SW 1271 (cell line): ENCODE data around the gene HOXA3.

Source experiments
- DNase-seq, 2 experiments: peaks; one replicate each; lab custom pipeline; 2025; lab: John Stamatoyannopoulos, UW

The HOXA3 gene

DNA sequence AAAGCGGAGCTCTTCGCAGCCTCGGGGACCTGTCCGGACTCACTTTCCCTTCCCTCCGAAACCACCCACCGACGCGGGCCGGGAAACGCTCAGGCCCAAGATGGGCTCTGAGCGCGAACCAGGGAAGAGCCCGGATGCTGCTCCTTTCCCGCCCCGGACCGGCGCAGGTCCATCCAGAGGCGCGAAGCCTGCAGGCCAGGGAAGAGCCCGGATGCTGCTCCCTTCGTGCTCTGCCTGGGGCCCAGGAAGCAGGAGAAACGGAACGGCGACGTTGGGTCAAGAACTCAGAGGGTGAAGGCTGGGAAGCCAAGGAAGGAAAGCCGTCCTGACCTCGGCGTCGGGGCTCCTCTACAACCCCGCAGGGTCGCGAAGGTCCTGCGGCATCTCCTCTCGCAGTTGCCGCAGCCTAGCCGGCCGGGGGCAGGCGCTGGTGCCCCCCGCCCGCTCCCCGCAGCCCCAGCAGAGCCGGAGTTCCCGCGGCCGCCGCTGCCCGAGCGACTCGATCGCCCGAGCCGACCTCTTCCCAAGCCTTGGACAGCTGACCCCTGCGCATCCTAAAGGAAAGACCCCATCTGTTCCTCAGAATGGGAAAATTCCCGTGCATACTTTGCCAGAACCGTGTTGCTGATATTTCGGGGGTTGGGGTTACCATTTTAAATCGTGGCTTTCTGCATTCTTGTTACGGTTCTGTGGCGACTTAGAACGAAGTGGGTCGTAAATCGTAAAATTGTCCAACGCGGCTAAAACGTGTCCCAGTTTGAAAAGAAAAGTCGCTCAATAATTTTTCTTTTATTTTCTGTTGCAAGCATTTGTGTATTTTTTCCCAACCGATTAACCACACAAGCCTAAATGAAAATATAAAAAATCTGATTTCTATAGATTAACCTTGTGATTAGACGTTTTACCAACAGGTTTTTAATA is 64.1 kb downstream of the HOXA3 start:
- no peak for DNase-seq

DNA sequence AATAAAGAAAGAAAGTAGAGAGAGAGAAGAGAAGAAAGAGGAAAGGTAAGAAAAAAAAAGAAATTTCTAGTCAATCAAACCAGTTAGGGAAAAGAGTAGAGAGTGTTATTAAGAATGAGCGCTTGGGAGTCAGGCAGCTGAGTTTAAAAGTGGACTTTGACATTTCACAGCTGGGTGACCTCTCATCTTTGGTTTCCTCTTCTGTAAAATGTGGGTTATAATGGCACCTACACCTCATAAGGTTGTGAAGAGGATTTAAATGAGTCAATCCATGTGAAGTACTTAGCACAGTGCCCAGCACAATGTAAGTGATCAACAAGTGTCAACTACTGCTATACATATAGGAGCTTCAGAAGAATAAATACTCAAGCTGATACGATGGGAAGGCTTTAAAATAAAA is 68.7 kb downstream of the HOXA3 start:
- no peak for DNase-seq

DNA sequence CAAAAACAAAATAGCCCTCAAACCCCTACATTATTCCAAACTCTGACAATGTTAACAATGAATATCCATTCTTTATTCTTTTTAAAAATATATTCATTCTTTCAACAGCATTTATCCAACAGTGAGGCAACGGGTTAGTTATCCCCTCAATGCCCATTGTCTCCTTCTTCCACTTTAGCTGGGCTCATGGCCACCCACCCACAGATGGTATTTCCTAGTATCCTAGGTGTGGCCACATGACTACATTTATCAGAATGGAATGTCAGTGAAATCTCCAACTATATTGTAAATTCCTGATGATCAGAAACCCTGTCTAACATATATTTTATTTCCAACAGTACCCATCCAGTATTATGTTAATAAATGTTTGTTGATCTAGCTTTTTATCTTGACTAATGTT is 70.2 kb downstream of the HOXA3 start:
- peak in 1 of 2 experiments; percentile 7 for DNase-seq

DNA sequence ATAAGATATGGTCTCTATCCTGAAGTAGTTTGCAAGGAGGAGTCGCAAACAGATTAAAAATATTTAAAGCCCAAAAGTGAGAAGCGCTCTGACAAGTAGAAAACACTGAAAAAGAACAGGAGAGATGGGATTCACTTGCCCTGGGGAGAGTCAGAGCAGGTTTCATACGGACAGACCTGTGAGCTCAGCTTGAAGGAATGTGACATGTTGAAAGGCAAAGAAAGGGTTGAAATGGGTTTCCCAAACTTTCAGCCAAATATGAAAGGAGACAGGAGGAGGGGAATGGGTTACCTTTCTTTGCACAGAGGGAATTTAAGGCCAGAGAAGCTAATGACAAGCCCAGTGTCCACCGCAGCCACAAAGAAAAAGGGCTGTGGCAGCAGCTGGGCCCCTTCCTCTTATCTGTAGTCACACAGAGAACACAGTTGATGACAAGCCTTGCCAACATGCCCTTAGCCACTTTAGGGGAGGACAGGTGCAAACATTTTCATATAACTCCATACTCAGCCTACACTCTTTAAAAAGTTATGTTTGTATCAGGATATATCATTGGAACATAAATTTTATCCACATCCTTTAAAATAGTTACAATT is 71.4 kb downstream of the HOXA3 start:
- DNase-seq, result peak in 1 of 2 experiments; percentile 22

DNA sequence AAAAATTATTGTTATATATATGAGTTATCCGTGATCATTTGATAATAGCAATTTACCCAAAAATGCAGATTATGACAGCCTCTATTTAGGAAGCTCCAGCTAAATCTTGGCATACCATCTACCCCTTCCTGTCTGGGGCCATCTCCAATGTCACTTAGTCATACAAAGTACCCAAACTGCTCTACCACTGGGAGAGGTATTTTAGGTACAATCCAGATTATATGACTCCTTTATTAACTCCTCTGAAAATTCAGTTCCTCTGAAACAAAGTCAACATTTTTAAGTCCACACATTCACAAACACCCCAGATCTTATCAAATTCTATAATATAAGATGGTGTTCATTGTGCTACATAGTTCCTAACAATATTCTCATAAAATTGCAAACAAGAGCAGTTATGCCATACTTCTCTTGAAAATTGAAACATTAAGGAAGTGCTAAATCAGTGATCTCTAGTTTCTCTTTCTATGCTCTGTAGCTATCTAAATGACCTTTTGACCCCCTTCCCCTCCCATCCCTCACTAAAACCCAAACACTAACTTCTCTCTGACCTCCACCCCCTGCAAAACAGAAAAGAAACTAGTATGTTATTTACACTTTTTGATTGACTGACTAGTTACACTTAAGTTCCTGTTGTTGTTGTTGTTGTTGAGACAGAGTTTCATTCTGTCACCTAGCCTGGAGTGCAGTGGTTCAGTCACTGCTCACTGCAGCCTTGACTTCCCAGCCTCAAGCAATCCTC is 73.0 kb downstream of the HOXA3 start:
- no peak for DNase-seq

DNA sequence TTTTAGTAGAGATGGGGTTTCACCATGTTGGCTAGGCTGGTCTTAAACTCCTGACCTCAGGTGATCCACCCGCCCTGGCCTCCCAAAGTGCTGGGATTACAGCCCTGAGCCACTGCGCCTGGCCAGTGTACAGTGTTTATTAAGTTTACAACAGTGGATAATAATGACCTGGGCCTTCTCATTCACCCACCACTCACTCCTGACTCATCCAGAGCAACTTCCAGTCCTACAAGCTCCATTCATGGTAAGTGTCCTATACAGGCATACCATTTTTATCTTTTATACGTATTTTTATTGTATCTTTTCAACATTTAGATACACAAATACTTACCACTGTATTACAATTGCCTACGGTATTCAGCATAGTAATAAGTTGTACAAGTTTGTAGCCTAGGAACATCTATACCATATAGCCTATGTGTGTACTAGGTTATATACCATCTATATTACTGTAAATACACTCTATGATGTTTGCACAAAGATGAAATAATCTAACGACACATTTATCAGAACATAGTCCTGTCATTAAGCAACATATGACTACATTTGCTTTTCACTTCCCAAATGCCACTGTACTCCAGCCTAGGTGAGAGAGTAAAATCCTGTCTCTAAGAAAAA is 73.7 kb downstream of the HOXA3 start:
- DNase-seq, result no peak

DNA sequence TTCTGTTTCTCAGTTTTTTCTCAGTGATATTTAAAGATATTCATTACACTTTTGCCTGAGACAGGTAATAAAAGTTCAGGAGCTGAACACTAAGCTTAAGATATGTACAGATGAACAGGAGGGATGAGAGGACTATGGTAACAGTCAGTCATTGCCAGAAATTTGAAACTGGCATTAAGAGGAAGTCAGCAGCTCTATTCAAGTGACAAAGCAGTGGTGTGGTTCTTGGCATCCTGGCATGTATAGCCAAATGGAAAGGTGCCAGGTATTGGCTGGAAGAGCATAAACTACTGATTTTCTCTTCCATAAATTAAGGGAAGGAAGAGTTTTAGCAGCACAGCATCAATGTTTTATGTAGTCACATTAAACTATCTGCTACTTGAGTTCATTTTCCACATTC is 79.3 kb downstream of the HOXA3 start:
- DNase-seq, result no peak

DNA sequence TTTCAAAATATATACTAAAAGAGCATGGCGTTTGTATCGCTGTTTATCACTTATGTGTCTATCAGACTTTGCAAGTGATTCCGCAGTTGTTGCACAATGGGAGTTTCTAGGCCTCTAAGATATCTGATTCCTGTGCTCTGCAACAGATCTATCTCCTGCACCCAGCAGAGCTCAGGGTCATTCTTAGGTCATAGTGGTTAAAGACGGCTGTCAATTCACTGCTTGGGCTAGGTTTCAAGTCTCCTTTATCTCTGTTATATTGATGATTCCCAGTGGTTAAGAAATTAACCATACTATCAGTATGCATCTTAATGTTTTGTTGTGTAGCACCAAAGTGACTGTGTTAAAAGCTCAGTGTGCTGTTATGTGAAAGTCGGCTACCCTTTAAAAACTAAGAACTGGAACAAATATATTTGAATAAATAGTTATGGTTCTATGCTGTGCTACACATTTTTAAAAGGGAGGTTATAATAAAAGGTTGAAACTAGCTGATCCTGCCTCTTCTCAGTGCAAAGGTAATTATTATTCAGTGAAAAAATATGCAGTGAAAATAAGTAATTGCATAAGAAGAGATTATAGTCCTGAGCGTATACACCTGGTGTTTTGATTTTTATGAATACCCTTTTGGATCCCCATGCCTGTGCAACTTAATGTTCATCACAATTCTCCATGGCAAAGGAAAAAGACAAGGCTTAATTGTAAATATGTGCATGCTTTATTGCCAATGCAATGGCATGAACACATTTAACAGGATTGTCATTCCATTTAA is 80.6 kb downstream of the HOXA3 start:
- no peak for DNase-seq

DNA sequence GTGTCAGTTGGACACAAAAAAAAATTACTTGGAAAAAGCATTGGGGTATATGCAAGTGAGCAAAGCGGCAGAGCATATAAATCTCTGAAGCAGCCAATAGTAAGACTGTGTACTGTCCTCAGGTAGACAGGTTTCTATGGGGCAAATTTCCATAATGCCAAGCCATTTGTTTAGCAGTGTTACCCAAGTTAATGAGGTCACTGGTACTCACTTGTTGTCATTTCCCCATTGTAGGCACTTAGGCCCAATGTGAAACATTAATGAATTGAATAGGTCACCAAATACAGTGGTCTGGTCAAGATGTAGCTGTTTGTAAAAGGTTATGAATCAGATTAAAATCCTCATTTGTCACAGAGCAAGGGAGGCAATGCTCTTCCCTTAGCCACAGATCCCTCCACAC is 84.1 kb downstream of the HOXA3 start:
- DNase-seq, result no peak

DNA sequence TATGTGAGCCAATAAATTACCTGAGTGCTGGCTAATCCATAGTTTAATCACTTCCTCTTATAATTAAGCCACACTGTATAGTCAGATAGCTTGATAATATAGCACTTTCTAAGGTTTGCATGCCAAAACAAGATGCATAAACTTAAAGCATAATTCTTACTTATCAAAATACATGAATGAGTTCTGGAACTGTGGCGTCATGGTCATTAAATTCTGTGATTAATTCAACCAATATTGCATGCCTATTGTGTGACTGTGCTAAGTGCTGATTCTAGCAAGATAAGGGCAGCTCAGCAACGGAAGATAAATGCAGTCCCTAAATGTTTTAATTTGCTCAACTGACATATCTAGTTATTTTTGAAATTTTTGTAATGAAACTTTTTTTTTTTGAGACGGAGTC is 86.2 kb downstream of the HOXA3 start:
- no peak for DNase-seq

DNA sequence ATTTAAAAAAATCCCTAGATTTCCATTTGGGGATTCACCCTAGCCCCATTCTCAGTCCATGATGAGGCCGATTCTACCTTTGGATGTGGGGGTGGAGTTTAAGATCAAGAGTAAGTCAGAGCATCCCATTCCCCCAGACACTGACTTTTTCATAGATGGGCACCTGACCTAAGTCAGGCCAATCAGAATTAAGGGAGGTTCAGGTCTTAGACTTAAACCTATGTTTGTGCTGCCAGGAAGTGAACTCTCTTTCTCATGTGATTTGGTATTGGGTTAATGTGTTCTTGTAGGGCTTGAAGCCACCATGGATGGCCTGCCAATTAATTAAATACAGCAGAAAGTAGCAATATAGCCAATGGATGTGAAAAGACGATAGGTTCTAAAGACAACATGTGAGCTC is 86.7 kb downstream of the HOXA3 start:
- DNase-seq, result no peak

DNA sequence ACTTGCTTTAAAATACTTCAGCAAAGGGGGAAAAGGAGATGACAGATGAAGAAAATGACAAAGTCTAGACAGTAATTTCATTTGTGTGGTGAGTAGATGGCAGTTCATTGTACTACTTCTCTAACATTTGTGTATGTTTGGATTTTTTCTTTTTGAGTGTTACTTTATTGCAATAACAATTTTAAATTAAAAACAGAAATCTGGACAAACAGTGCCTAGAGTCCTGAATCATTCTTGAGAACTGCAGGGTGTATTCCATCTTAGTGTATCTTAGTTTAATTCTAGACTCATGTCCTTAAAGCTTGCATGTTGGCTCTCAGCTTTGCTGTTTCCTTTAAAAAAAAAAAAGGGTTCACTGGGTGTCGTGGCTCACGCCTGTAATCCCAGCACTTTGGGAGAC is 87.7 kb downstream of the HOXA3 start:
- DNase-seq, result no peak

DNA sequence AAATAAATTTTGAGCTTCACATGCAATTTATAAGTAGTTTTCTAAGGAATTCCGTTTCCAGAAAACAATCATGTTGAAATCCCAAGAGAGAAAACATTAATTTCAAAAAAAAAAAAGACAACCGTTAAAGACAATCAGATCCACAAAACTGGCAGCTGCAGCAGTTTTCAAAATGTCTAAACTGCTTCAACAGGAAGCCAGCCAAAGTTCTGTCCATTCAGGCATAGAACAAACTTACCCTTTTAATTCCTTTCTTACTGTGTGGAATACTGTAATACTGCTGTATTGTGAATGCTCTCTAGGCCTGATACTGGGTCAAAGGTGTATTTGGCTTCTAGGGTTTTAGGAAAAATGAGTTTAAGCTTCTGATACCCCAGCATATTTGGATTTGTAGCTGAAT is 88.2 kb downstream of the HOXA3 start:
- DNase-seq, result no peak

DNA sequence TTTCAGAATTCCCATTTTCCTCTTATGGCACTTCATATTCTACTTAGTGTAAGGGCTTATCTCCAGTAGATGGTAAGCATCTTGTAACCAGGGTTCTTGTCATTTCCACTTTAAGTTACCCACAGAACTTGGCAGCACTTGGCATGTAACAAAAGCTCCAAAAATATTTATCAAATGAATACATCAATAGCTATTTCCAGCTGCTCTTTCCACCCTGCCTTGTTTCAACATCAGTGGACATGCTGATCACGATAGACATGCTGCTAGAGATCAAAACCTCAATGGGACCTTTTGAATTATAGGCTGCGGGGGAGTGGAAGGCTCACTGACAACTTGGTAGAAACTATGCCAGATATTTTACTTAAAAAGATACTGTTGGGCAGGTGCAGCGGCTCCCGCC is 89.4 kb downstream of the HOXA3 start:
- no peak for DNase-seq
